Left lobe of liver (tissue), 2 donors: ENCODE results near the gene GGA2. TPM values are rescaled to one million over a fixed set of nuclear protein-coding genes. Genes with fewer than 3 reads are reported as not detected.
"Not testable (repeated sequence)": the region's sequence is repeated elsewhere in the genome, so short reads cannot be mapped to it uniquely, and the experiment has no call there.

Source experiments
- ATAC-seq: fragments of 200-7000 bp; cut with Tn5 transposase; one replicate; pipeline ENCODE4 v1.9.1; 2020; ENCODE audit warnings: mild to moderate bottlenecking, moderate library complexity
- DNase-seq: peaks from one replicate; pipeline ENCODE4 v3.0.0-alpha.2; 2020; ENCODE audit warnings: low spot score
- total RNA-seq: library from RNA; stranded (reverse); gene quantifications from one replicate; pipeline ENCODE4 v1.2.1, GENCODE V29; 2021
- donor health status: DM: no; HTN: no; CAD: no; lungs with moderate emphysema.
- donor health status: DM: no; HTN: yes; CAD: no.

GGA2 gene
- total RNA-seq, 1 donor from 2014 or later, result 30.2 TPM

DNA sequence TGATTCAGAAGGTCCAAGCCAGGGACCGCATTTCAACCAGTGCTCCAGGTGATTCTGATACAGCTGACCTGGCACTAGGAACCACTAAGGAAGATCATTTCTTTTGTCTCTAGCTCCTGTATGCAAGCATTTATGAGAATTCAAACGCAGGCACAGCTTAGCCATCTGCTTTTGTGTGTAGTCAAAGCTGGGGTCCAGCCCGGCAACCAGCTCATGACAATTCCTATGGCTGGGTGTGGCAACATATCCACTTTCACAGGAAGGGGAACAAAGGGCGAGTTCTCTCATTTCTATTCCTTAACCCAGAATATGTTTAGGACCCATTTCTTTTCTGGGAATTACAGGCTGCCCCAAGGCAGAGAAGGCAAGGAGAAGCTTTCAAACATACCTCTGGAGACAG lies 30.0 kb downstream of the GGA2 start:
- DNase-seq (no peak), ATAC-seq (no peak)

DNA sequence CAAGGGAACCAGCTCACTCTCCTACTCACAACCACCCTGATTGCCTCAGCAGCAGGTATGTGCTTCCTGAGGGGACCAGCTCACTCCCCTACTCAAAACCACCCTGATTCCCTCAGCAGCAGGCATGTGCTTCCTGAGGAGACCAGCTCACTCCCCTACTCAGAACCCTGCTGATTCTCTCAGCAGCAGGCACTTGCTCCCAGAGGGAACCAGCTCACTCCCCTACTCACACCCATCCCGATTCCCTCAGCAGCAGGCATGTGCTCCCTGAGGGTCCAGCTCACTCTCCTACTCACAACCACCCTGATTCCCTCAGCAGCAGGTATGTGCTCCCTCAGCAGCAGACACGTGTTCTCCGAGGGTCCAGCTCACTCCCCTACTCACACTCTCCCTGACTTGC lies 31.2 kb downstream of the GGA2 start:
- DNase-seq, result no peak
- ATAC-seq, result no peak

DNA sequence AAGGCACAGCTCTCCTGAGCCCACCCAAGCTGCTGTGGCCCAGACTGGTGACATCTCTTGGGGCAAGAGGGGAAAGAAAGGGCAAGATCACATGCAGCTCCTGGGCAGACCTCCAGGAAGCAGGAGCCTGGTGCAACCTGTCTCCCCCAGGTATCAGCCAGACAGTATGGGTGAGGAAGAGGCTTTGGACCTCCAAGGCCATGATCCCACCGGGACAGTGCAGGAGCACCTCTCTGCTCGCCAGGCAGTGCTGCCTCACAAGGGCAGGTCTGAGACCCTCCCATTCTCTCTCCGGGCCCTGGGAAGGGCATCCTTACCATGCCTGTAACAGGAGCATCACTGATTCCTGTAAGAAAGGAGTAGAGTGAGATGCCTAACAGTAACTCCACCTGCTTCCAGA lies 31.7 kb downstream of the GGA2 start:
- DNase-seq (no peak), ATAC-seq (no peak)

DNA sequence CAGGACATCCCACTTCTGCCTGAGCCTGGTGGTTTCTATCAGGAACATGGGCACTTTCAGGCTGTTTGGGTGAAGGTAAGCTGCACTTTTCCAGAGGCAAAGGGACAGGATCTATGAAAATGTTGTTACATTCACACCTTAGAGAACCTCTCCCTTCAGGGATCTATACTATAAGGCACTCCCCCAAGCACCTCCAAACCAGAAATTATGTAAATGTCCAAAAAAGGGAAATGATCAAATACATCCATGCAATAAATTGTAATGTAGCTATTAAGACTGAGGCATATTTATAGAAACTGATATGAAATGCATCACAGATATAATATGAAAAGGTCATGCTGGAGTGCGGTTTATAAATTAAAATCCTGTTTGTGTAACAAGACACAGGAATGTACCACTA lies 34.0 kb downstream of the GGA2 start:
- no peak for DNase-seq
- no peak for ATAC-seq

DNA sequence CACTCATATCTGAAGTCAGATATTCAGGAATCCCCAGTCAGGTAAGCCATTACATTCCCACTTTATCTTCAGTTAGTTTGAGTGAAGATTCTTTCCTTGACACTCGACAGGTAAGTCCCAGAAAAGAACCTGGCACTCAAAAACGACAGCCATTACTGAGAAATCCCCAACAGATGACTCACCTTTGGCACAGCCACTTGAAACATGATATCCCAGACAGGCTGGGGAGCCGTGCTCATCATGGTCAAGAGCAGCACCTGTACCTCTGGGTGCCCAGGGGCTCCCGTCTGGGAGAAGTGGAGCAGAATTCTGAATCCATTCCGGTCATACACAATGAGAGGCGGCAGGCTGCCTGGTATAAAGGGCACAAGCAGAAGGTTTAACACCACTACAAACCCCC lies 40.5 kb downstream of the GGA2 start:
- DNase-seq, result no peak
- no peak for ATAC-seq

DNA sequence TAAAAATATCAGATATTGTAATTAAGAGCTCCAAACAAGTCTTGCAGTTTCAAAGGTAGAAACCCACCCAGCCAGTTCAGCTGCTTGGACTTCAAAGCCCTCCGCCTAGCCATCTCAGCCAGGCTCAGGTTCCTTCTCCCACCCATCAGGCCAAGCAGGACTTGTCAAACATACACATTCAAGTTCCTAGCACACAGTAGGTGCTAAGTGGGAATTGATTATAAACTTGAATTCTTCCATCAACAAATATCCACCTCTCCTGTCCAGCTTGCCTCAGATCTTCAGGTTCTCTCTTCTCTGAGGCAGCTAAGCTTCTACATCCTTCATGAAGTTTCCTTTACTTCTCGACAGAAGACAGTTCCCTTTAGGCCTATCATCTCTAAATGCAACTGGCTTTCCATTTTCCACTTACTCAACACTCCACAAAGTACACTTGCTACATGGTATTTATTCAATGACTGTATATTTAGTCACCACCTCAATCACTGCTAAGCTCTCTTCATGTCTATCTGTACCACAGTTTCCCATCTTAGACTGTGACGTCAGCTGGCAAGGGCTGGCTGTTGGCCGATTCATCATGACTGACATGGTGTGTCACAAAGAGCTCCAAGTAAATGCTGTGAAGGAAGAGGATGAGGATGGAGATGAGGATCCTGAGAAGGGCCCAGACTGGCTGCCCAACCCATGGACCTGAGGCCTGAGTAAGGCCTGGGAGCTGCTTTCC lies 44.0 kb downstream of the GGA2 start:
- DNase-seq (no peak), ATAC-seq (no peak)

DNA sequence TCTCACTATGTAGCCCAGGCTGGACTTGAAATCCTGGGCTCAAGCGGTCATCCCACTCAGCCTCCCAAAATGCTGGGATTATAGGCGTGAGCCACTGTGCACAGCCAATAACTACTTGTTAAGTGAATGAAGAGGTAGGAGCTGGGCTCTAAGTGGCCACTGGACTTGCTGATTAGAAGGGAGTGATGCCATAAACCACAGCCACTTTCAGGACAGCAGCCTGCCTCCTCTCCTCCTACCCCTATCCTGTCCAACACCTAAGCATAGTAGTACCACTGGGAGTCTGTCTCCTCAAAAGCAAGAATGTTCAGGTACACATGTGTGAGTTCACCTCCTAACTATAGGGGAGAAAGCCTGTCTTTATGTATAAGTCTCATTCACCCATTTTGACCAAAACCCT lies 45.1 kb downstream of the GGA2 start:
- DNase-seq (no peak), ATAC-seq (no peak)

DNA sequence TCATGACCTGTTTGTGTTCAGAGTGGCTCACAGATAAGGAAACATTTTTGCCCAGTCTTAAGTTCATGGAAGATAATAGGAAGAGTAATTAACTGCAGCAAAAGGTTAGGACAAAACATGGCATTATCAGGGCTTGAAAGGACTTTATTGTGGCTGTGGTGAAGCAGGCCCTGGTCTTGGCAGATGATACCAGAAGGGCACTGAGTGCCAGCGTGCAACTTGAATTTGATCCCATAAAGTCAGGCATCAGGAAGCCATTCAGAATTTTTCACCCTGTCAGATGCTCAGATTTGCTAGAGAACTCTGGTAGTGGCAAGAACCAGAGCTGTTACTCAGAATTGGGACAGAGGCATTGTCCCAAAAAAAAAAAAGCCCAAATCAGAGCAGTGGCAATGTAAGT lies 46.1 kb downstream of the GGA2 start:
- no peak for DNase-seq

DNA sequence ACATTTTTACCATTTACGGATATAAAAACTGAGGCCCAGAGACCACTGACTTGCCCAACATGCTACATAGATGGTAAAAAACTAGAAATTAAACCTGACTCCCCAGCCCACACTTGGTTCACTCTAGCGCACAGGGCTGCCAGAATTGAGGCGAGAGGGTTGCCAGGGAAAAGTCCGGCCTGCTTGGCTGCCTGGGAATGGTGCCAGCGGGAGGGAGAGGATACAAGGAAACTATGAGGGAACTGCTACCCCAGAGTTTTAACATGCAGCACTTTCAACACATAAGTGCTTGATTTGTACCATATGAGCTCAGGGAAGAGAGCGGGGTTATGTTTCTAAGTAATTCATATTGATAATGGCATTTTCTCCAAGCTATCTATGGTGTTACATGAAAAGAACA lies 47.3 kb downstream of the GGA2 start:
- ATAC-seq (peak; percentile 94), DNase-seq (peak; percentile 79)

More for the DNA sequence above, 46.1 kb downstream of the GGA2 start:
- ATAC-seq, result no peak

DNA sequence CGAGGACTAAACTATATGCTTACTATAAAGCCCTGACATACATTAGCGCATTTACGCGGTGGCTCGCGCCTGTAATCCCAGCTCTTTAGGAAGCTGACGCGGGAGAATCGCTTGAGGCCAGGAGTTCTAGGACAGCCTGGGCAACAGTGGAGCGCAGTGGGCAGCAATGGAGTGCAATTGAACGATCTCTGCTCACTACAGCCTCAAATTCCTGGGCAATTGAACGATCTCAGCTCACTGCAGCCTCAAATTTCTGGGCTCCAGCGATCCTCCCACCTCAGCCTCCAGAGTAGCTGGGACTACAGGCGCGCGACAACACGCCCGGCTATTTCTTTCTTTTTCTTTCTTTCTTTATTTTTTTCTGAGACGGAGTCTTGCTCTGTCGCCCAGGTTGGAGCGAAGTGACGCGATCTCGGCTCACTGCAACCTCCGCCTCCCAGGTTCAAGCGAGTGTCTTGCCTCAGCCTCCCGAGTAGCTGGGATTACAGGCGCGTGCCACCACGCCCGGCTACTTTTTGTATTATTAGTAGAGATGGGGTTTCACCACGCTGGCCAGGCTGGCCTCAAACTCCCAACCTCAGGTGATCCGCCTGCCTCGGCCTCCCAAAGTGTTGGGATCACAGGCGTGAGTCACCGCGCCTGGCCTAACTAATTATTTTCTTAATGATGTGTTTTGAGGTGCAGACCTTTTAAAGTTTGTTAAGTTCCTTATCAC lies 56.8 kb downstream of the GGA2 start:
- ATAC-seq (no peak), DNase-seq (no peak)

DNA sequence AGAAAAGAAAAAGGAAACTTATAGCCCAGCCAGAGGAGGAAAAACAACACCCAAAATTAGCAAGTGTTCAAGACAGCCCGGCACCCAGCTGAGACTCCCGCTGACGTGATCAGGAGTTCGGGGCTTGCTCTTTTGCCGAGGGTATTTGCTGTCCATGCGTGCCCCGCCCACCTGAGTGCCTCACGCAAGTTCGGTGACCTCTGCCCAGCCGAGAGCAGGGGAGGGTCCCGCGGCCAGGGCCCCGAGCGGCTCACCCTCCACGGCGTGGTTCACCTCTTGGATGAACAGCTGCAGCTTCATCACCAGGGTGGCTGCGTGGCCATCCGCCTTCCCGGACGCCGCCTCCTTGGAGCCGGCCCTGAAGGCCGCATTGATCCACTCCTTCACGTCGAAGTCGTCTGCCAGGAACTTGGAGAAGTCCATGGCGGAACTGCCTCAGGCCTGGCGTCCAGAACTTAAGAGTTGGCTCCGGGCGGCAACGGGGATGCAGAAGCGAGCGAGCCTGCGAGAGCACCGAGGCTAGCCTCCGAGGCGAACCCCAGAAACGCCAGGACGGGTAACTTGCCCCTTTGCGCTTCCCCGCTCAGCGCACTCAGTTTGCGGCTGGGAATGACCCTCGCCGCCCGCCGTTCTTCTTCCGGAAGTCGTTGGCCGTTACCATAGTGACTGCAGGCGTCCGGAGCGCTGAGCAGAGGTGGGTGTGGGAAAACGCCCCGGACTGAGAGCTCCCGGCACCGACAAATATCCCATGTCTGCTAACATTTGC lies 57.5 kb downstream of the GGA2 start, which contains the start of gene COG7:
COG7 (minus strand) TSS at position 618 of the 766 bp plus-strand sequence; CDS start at position 423, 195 bp downstream.
- peak; percentile 94 for ATAC-seq

DNA sequence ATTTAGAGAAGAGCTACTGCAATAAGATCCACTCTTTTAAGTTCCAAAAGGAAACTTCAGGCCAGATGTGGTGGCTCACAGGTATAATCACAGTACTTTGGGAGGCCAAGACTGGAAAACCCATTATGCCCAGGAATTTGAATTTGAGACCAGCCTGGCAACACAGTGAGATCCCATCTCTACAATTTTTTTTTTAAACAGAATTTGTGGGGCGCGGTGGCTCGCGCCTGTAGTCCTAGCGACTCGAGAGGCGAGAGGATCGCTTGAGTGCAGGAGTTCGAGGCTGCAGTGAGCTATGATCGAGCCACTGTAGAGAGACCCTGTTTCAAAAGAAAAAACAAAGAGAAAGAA lies 58.1 kb downstream of the GGA2 start:
- ATAC-seq (peak; percentile 3), DNase-seq (no peak)

More for the DNA sequence above, 57.5 kb downstream of the GGA2 start, which contains the start of gene COG7:
- DNase-seq, result peak; percentile 92

DNA sequence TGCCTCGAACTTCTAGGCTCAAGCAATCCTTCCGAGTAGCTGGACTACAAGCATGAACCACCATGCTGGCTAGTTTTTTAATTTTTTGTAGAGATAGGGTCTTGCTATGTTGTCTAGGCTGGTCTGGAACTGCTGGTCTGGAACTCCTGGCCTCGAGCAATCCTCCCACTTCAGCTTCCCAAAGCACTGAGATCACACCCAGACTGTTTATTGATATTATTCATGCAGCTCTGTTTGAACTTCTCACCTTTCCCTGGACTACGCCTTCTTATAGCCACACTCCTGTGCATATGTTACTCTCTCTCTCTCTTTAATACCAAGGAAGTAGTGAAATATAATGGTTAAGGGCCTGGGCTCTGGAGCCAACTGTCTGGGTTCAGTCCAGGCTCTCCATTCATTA lies 61.9 kb downstream of the GGA2 start:
- DNase-seq, result no peak
- no peak for ATAC-seq

DNA sequence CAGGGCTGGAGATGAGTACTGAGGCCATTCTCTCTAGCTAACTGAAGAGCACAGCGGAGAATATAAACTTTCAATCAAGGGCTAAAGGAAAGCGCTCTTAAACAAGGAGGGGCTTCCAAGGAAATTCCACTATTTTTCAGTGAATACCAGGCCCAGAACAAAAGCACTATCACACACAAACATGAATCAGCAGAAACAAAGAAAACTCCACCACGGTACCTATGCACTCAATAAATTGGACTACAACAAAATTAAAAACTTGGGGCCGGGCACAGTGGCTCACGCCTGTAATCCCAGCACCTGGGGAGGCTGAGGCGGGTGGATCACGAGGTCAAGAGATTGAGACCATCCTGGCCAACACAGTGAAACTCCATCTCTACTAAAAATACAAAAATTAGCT lies 72.8 kb downstream of the GGA2 start:
- not testable (repeated sequence) for DNase-seq, ATAC-seq

DNA sequence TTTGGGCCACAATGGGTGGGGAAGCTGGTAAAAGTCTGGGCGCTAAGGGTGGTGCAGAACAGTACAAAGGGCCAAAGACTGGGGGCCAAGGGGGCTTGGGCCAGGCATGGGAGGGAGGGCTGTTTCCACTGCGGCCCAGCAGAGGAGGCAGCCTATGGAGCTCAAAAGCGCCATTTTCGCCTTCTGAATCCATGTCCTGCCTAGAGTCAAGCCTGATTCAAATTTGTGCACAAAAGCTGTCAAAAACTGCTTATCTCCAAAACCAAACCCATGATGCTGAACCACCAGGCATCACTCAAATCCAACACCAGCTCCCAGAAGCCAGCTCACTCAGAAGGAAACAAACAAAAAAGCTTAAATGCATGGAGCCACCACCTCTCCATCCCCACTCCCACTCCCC lies 73.3 kb downstream of the GGA2 start:
- DNase-seq (no peak), ATAC-seq (no peak)

DNA sequence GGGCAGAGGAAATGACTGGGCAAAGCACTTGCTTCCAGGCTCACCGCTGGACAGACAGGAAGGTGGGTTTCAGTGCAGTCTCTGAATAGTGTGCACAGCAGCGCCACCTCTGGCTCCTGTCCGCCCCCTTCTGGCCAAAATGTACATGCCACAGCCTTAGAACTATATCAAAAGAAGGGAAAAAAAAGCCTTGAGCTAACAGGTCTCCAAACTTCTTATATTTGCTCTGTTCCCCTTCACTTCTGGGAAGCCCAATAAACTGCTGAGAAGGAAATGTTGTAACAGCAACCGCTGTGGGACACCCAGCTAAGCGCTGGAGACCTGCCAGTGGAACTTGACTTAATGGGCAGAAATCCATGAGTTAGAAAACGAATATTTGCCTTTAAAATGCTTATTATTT lies 74.8 kb downstream of the GGA2 start:
- ATAC-seq, result peak; percentile 82

DNA sequence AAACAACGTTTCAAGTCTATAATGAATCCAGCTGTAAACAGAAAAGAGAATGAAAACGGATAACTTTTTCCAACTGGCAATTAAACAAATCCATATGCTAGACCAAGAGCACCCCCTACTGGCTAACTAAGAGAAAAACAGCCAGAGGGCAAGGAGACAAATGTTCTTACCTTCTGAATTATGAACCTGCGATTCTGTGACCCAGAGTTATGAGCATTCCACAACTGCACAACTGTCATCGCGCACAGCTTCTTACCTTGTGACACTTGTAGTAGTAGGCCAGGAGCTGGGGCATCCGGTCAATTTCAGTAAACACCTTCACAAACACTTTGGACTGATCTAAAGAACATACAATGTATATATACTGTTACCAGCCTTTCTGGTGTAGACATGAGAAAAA lies 75.9 kb downstream of the GGA2 start:
- DNase-seq (no peak), ATAC-seq (peak; percentile 89)

More for the DNA sequence above, 74.8 kb downstream of the GGA2 start:
- DNase-seq, result peak; percentile 48

DNA sequence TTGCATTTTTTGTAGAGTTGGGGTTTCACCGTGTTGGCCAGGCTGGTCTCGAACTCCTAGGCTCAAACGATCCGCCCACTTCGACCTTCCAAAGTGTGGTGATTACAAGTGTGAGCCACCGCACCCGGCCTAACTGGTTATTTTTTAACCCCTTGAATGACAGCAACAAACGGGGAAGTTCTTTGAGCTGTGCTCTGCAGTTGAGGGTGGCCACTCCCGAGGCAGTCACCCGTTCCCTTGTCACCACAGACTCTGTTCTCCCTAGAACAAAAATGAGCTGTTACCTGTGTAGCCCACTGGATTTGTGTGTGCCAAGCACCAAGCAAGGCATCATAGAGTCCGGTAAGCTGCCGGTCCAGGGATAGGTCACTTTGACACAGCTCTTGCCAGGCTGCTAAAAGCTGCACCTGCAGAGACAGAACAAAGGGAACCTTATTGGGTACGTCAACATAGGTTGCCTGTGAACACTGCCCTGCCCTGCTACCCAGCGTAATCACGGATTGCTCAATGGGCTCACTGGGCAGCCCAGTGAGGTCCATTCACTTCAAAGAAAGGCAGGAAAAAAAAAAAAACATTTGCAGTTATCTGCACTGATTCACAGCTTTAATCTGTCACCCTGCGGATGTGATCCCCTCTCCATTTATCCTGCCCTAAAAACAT lies 76.9 kb downstream of the GGA2 start:
- ATAC-seq (no peak), DNase-seq (no peak)

DNA sequence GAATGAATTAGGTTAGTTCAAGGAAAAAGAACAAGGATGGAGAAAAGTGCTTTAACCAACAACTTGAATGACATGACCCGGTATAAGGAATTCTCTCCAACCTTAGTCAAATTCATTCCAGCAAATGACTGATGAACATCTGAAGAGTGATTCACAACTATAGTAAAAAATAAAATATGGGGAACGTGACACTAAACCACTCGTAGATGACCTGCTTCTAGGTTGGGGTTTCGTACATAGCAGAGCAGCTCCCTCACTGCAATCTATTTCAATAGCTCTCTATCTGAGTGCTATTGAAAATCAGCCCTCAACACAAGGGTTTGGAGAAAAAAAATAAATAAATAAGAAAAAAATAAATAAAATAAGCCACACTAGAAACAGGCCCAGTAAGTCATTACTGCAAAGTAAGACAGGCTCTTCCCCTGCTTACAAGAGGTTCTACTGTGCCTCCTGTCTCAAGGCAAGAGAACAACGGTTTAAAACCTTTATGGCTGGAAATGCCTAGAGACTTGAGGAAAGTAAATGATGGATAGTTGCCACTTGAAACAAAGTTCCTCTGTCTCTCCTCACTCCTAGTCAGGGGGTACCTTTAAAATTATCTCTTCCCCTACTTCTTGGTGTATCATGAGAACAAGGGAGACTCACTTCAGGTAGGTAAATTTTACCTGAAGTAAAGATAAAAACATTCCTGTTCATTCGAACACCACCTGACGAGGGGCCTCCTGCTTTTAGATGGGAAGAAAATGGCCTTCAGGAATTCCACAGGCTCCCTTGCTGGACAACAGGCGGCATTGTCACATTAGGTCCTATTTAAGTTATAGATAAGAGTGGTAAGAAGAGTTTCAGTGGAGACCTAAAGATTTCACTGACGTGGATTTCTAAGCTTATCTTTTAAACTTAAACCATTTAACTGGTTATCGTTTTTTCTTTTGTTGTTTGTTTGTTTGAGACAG lies 77.8 kb downstream of the GGA2 start:
- no peak for DNase-seq
- ATAC-seq, result no peak

DNA sequence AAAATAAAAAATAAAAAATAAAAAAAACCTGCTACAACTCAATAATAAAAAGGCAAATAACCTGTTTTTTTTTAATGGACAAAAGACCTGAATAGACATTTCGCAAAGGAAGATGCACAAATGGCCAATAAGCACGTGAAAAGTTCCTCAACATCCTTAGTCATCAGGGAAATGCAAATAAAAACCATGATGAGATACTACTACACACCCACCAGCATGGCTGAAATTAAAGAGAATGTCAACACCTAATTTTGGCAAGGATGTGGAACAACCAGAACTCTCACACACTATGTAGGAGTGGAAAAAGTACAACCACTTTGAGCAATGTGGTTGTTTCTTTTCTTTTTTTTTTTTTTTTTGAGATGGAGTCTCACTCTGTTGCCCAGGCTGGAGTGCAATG lies 81.9 kb downstream of the GGA2 start:
- ATAC-seq (no peak), DNase-seq (no peak)
